ENCODE results near the gene FOXO1.

Gene FOXO1

DNA sequence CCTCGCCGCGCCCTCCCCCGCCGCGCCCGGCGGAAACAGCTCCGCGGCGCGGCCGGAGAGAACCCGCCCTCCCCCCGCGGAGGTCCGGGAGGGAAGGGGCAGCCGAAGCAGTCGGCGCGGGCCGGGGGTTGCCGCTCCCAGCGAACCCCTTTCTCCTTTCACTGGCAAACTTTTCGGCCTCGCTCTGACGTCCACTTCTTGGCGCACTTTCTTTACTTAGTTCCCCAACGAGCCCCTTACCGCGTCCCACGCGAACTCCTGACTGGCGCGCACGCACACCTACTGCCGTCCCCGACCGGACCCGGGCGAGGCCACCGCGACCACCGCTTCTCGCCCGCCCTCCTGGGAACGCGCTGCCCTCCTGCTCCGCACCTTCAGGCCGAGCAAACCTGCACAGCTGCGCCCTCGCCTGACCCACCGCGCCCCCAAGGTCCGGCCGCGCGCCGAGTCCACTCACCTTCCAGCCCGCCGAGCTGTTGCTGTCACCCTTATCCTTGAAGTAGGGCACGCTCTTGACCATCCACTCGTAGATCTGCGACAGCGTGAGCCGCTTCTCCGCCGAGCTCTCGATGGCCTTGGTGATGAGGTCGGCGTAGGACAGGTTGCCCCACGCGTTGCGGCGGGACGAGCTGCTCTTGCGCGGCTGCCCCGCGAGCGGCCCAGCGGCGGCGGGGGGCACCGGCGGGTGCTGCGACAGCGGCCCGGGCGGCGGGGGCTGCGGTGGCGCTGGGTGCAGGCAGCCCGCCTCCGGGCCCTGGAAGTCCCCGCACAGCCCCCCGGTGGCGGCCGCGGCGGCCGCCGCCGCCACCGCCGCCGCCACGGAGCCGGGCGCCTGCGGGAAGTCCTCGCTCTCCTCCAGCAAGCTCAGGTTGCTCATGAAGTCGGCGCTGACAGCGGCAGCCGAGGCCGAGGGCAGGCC is 1.1 kb downstream of the FOXO1 start:
- peak; percentile 47 for DNase-seq

DNA sequence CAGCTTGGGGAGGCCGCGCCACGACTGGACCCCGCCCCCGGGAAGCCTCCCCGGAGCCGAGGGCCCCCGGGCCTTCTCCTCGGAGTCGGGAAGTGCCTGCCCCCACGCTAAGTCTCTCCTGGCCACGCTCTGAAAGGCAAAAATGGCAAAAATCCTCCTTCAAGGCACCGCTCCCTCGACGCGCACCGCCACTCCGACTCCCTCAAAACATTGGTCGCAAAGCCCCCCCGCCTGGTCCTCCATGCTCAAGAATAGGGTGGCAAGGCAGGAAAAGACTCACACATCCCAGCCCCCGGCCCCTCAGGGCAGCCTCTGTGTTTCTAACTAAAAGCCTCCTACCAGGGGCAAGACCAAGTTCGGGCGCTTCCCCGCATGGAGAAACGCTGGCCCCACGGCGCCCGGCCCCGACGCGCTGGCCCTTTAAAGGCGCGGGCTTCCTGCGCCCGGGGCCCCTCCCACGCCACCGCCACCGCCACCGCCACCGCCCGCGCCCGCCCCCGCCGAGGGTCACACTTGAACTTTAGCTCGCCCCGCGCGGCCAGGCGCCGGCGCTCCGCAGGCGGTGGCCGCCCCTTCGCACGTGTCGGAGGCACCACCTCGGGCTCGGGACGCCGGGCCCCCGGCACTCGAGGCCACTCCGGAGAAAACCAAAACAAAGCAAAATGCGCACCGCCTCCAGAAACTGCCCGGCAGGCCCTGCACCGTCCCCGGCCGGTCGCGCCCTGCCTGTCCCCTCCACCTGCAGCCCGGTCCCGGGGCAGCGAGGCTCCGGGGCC is 1.9 kb downstream of the FOXO1 start:
- DNase-seq = peak; percentile 65

DNA sequence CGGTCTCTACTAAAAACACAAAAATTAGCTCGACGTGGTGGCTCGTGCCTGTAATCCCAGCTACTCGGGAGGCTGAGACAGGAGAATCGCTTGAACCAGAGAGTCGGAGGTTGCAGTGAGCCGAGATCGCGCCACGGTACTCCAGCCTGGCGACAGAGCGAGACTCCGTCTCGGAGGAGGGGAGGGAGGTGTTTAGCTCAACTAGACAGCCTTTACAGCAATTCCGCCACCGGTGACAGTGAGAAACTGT is 2.4 kb downstream of the FOXO1 start:
- DNase-seq = peak; percentile 75

DNA sequence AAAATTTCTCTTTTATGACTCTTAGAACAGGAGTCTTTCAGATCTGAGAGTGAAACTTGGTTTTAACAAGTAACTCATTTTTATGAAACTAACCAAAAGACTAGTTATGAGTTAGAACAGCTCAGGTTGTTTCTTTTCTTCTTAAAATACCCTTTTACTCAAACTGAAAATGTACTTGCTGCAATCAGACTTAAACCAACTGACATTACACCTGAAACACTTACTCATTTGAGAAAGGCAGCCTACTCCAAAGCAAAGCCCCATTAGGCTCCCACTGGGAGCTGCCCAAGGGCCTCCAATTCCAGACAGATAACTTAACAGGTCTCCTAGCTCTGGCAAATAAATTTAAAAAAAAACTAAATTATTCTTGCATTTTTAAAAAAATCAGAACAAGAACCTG is 3.6 kb downstream of the FOXO1 start:
- no peak for DNase-seq

DNA sequence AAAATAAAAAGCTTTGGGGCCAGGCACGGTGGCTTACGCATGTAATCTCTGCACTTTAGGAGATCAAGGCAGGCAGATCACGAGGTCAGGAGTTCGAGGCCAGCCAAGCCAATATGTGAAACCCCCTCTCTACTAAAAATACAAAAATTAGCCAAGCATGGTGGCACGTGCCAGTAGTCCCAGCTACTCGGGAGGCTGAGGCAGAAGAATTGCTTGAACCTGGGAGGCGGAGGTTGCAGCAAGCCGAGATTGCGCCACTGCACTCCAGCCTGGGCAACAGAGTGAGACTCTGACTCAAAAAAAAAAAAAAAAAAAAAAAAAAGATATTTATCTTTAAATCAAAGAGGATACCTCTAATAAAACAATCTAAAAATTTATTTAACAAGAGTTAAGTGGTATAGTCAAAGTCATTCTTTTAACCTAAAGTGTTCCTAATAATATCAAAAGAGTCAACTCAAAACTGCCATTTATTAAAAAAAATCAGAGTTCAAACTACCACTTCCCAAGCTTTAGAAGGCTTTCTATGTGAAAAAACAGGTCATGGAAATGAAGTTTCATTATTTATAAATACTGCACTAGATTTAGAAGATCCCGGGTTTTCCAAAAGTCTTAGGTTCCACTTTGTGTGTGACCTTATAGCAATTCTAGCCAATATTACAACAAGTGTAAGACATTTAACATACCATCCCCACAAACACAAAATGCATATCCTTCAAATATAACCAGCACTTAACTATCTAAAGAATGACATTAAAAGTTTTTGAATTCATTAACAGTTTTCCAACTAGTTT is 4.4 kb downstream of the FOXO1 start:
- no peak for DNase-seq

DNA sequence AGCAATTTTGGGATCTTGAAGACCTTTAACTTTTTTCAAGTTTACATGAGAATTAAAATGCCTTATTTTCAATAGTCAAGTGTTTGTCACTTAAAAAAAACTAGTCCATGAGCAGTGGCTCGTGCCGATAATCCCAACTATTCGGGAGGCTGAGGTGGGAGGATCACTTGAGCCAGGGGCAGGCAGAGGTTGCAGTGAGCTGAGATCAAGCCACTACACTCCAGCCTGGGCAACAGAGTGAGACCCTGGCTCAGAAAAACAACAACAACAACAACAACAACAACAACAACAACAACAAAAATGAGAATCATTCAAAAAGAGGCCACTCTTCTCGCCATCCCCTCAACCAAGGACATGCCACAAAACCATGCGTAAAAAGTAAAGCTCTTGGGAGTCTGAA is 5.7 kb downstream of the FOXO1 start:
- DNase-seq = no peak

DNA sequence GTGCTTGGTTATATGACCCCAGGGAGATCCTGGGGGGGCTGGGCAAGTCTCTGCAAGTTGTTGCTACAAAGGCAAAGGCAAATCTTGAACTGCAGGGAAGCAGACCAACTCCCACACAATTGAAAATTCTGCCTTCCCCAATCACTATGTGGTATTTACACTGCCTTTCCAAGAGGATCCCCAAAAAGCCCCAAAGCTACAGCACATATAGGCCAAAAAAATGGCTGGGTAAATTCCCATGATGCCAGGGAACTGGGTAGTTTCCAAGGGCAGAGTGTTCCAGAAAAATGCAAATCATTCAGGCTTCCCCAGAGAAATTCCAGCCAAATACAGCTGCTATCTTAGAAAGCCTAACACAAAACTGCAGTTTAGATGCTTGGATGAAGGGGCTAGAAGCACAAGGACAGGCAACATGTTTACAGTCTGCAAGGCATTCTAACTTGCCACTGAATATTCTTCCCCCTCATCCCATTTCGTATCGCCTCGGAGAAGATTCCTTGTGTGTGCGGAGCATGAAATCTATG is 6.2 kb downstream of the FOXO1 start:
- no peak for DNase-seq

DNA sequence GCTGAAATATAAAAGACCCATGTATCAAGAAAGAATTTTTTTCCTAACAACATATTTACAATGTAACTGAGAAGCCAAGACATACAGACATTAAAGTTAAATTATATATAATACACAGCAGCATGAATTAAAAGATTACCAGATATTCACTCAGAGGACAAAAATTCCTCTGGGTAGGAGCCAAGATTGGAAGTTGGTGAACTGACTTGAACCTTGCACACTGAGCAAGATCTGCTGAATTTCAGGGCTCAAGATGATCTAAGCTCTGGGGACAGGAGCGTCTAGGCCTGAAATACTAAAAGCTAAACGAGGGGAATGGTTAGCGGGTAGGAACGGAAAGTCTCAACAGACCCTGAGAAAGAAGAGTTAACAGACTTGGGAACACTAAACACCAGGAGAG is 8.5 kb downstream of the FOXO1 start:
- DNase-seq = no peak

DNA sequence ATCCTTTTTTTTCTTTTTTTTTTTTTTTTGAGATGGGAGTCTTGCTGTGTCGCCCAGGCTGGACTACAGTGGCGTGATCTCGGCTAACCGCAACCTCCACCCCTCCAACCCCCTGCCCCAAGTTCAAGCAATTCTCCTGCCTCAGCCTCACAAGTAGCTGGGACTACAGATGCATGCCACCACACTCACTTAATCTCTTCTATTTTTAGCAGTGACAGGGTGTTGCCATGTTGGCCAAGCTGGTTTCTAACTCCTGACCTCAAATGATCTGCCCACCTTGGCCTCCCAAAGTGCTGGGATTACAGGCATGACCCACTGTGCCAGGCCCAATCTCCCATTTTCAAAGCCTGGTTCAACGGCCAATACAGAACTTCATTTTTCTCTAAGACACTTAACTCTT is 9.1 kb downstream of the FOXO1 start:
- no peak for DNase-seq

DNA sequence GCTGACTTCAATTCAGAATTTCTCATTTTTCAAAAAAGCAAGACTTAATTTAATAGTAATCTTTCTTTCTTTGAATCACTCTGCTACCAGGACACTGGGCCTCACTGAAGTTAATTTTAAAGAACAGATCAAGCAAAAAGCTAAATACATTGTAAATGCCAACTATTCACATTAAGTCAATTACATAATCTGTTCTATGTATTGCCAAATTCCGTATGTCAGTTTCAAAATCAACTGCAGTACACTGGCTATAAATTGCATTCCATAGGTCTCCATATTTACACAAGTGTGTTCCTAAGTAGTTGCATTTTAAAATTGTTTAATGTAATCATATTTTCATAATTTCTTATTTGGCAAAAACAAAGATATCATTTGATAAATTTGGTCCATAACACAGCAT is 10.1 kb downstream of the FOXO1 start:
- DNase-seq = no peak

DNA sequence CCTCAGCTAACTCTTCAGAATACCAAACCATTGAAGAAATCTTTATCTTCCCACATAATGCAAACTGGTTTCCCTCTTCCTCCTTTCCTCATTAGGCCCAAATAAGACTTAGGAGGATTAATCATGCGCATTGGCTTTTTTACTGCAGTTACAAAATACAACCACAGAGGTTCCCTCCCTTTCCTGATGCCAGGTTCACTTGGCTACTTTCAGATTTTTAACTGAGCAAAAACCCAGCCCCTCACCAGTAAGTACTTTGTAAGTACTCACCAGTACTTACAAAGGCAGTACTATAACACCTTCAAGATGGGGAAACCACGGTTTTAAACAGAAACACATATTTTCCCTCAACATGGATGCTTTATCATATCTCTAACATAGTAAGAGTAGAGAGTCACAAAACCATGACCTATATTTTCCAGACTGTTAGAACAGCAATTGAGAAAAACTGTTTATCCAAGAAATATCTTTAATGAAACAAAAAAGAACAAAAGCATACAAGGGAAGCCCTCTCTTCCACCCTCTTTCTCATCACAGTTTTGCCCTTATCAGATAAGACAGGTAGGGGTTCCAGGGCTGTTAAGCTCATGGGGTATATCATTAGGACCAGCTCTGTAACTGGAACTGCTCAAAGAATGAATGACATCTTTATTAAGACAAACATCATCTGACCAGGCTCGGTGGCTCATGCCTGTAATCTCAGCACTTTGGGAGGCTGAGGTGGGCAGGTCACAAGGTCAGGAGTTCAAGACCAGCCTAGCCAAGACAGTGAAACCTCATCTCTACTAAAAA is 12.7 kb downstream of the FOXO1 start:
- DNase-seq = no peak

DNA sequence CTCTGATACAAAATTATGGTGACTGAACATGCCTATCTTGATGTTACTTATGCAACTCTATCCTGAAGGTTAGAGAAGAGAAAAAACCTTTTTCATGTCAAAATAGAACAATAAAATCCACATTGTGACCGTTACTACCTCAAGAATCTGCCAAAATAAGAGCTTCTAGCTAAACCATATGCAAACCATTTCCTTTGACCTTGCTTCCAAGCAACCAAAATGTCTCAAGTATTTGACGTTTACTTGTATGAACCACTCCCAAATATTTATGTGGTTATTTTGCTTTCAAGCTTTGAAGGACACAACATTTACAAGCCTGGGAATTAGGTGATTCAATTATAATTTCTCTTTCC is 13.9 kb downstream of the FOXO1 start:
- DNase-seq = no peak

DNA sequence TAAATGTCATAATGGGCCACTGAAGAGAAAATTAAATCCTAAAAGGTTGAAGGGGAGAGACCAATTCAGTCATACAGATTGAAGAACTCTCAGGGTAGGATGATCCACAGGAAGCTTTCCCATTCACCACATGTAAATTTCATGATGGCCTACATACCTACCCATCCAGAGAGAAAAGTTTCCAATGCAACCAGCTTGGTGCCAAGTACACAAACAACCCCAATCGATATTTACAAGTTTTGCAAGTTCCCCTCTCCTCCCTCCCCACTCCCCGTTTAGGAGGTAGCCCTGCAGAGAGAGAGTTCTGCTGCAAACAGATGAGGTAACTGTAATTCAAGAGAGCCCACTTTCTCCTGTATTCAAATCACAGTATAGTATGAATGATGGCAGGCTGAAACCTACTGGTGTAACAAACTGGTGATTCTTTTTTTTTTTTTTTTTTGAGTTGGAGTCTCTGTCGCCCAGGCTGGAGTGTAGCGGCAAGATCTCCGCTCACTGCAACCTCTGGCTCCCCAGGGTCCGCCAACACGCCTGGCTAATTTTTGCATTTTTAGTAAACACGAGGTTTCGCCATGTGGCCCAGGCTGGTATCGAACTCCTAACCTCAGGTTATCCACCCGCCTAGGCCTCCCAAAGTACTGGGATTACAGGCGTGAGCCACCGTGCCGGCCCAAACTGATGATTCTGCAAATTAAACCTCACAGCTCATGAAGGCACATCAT is 14.4 kb downstream of the FOXO1 start:
- no peak for DNase-seq

DNA sequence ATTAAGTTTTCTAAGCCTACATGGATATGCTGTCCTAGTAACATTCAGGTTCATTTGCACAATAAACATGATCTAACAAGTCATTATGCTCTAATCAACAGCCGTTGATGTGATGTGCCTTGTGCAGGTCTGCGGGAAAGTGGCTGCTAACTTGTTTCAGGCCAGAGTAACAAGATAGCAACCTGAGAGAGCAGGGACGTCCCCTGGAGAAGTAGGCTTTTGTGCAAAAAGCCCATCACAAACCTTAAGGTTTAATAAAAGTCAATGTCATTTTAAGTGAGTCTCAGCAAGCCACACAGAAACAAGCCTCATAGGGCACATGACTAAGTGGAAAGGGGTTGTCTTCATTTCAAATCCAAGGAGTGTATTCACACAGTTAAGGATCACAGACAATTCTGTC is 17.6 kb downstream of the FOXO1 start:
- no peak for DNase-seq

DNA sequence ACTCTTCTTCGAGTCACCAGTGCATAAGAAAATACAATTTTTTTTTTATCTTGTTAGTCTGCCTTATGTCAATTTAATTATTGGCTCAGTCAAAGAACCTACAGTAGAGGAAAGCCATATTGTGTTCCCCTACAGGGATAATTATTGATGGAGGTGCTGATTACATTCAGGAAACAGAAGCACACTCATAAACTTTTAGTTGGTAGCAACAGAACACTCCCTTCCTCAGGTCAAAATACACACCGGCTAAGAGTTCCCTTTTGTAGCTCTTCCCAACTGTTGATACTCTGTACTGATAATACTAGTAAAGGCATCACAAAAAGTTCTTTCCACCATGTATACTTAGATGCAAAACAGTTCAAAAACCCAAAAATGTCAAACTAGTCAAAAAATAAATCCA is 18.4 kb downstream of the FOXO1 start:
- no peak for DNase-seq

DNA sequence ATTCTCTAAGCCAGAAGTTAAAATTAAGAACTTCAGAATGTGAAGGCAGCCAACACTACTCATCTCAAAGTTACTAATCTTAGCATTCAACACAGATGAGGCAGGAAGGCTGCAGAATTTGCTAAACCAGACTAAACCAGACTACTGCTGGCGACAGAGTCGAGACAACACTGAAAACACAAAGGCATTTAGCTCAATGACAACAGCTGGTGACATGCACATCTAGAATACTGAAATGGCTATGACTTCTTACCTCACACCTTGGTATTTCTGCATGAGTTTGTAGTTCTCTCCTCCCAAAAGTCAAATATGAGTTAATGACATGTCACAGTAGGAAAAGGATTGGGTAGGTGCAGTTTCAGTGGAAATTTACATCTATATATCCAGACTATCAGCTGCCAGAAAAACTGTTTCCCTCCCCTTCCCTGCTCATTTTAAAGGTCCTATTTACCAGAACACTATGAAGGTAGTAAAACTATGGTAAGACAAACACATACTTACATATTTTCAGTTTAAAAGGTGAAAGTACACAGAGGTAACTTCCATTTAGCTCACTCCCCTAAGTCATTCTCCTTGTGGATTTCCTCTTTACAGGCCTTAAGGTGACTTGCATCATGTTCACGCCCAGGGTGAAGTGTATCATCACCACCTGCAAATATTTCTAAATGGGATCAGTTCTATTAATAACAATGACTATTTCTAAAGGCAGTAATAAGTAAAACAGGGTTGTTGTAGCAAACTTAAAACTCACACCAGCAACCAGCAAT is 21.4 kb downstream of the FOXO1 start:
- DNase-seq = no peak

DNA sequence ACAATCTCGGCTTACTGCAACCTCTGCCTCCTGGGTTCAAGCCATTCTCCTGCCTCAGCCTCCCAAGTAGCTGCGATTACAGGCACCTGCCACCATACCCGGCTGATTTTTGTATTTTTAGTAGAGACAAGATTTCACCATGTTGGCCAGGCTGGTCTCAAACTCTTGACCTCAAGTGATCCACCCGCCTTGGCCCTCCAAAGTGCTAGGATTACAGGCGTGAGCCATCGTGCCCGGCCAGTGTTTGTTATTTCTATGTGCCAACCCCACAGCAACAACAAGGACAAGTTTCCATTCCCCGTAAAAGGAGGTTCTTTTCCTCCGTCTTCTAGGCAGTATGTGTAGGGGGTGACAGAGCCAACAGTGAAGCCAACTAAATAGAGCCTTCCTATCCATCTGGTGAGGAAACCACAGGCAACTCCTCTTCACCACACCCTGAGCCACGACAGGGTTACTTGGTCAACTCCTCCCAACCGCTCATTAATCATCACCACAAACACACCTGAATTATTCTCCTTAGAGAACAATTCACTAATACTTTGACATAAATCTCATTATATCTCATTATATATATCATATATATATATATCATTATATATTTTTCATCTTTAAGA is 25.5 kb downstream of the FOXO1 start:
- DNase-seq = no peak

DNA sequence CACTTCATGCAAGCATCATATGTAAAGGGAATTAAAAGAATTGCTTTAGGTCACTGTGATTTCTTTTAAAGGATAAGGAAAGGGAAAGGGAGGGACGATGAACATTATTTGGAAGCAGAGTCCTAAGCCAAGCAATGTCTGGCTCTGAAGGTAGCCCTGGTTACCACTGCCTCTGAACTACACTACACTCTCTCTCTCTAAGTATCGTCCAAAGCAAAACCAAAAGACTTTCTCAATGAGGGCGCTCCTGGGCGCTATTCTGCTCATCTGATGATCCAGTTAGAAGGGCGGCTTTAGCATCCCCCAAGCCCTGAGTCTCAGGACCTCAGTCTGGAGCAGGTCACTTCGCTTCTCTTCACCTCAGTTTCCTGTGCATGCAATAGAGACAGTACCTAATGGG is 26.2 kb downstream of the FOXO1 start:
- DNase-seq = no peak

DNA sequence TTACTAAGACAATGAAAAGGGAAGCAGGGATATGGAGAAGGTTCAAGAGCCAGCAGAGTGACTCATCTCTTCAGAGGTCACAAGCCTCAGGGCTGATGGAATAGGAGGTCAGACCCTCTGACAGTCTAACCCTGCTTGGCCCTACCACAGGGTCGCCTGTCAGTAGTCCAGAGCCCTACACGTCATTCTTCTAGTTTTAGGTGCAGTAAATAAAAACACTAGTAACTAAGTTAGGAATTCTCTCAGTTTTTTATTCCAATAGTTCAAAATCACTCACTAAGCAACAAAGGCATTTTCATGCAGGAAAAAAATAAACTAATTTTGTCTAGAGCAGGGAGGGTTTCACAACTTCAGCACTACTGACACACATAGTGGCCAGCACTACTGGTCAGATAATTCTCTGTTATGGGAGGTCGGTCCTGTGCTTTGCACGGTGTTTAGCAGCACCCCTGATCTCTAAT is 27.2 kb downstream of the FOXO1 start:
- peak; percentile 49 for DNase-seq

DNA sequence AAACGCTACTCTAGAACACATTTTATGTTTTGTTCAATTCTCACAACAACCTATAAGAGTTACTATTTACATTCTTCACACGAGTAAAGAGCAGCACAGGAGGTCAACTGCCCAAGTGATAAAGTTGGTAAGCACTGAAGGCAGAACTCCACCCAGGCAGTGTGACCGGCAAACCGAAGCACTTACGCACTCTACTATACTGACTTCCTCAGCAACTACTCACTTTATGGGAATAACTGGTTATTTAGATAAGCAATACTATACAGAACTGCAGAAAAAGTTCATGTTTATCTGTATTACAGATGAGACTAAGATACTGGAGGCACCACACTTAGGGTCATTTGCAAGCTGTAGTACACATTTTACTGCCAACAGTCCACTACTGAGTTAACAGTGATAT is 28.8 kb downstream of the FOXO1 start:
- peak; percentile 38 for DNase-seq

All from CD4-positive, alpha-beta T cell treated with Interleukin-15 for 1 hour (primary cell).